GM12875 (cell line): Measurements from ENCODE around the gene RPUSD4.
"Not testable (repeated sequence)": the region's sequence is repeated elsewhere in the genome, so short reads cannot be mapped to it uniquely, and the experiment has no call there.

ENCODE experiments used
- H3K4me3 ChIP-seq: one replicate; pipeline ENCODE4 v1.5.1; 2011; ENCODE audit warnings: low read depth, low read length, control low read depth
- TF ChIP-seq, protein P1 (sequence below): IDR thresholded peaks from 2 replicates; pipeline ENCODE4 v1.5.1; 2011; ENCODE audit warnings: low read depth, mild to moderate bottlenecking, control low read depth, inconsistent platforms, low read length, moderate library complexity, borderline replicate concordance; ENCODE audit not compliant: insufficient read depth

RPUSD4 gene, protein sequence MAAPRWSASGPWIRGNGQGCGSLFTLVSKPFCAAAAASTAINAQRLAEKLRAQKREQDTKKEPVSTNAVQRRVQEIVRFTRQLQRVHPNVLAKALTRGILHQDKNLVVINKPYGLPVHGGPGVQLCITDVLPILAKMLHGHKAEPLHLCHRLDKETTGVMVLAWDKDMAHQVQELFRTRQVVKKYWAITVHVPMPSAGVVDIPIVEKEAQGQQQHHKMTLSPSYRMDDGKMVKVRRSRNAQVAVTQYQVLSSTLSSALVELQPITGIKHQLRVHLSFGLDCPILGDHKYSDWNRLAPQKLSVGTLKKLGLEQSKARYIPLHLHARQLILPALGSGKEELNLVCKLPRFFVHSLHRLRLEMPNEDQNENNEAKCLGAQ

DNA sequence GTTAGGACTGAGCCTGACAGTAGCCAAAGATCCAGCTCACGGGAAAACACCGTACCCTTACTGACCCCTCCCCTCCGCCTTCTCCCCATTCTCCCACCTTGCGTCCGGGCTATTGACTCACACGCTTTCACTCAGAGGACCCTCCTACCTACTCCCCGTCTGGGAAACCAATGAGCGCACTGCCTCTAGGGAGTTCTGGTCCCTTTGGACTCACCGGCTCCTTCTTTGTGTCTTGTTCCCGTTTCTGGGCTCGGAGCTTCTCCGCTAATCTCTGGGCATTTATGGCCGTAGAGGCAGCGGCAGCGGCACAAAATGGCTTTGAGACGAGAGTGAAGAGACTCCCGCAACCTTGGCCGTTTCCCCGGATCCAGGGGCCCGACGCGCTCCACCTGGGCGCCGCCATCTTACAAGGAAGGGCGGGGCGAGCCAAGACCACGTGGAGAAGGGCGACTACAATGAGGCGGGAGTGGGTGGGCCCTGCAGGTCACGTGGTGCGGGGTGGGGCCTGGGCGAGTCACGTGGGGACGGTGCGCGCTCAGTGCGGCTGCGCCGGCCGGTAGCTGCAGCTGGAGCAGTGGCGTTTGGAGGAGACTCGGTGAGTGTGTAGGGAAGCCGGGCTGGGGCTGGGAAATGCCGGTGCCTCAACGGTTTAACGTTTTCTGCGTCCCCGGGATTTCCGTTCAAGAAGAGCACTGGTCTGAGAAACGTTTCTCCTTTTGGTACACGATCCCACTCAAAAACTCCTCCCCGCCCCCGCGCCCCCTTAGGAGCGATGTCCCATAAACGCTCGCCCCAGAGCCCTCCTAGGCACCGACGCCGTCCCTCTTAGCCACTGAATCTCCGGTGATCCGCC is at the start of gene RPUSD4, which contains the start of gene FAM118B:
Gene RPUSD4, minus strand, starts transcription at position 415 of the 853 bp plus-strand sequence. Its CDS starts 12 bp downstream, at position 403.
Gene FAM118B, plus strand, starts transcription at position 547 of the 853 bp plus-strand sequence. CDS start 23,220 bp downstream, outside the sequence.
- H3K4me3 ChIP-seq: peak within 1 kb of the TSS; percentile 62
- TF ChIP-seq, protein P1, sequence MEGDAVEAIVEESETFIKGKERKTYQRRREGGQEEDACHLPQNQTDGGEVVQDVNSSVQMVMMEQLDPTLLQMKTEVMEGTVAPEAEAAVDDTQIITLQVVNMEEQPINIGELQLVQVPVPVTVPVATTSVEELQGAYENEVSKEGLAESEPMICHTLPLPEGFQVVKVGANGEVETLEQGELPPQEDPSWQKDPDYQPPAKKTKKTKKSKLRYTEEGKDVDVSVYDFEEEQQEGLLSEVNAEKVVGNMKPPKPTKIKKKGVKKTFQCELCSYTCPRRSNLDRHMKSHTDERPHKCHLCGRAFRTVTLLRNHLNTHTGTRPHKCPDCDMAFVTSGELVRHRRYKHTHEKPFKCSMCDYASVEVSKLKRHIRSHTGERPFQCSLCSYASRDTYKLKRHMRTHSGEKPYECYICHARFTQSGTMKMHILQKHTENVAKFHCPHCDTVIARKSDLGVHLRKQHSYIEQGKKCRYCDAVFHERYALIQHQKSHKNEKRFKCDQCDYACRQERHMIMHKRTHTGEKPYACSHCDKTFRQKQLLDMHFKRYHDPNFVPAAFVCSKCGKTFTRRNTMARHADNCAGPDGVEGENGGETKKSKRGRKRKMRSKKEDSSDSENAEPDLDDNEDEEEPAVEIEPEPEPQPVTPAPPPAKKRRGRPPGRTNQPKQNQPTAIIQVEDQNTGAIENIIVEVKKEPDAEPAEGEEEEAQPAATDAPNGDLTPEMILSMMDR: no peak

DNA sequence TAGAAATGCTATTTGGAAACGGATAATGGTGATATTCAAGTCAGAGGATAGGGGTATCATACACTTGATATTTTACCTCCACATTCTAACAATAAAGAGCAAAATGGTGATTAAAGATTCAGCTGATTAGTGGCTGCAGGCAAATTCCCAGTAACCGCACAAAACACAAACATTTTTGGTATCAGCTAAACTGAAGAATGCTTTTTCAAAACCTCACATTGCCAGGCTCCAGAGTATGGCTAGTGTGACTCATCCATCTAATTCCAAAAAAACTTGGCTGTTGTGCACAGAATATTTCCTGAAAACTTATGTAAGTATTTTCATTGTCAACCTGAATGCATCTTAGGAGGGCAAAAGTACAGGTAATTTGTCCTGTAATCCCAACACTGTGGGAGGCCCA is 46.3 kb upstream of the RPUSD4 start:
- TF ChIP-seq, protein P1: no peak
- H3K4me3 ChIP-seq: no peak overlapping the region

DNA sequence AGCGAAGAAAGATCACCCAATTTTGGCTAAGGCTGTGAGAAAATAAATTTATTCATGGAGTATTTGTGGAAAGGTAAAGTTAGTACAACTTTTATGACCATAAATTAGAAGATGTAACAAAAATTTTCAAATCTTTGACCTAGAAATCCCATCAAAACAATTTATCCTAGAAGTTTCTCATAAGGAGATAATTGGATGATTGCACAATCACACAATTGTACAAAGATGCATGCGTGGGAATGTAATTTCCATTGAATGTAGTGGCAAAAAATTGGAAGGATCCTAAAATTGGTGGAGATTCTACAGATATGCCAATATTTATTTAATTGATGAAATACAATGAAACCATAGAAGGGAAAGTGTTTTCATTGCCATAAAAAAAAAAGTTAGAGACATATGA is 45.7 kb upstream of the RPUSD4 start:
- TF ChIP-seq, protein P1: no peak
- H3K4me3 ChIP-seq: no peak overlapping the region

DNA sequence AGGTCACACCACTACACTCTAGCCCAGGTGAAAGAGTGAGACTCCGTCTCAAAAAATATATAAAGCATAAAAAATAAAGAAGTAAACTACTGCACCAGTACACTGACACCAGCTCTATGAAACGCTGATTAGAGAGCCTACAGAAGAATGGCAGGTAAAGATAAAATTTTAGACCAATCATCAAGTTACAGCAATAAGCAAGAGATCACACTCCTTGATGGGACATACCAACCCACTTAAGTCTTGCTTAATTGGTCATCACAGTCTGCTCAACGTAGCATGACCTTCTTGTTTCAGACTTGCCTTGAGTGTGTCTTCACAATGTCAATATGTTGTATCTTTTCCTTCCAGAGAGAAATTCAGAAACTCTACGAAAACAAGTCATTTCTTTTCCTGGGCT is 44.8 kb upstream of the RPUSD4 start:
- H3K4me3 ChIP-seq: no peak overlapping the region
- TF ChIP-seq, protein P1: no peak

DNA sequence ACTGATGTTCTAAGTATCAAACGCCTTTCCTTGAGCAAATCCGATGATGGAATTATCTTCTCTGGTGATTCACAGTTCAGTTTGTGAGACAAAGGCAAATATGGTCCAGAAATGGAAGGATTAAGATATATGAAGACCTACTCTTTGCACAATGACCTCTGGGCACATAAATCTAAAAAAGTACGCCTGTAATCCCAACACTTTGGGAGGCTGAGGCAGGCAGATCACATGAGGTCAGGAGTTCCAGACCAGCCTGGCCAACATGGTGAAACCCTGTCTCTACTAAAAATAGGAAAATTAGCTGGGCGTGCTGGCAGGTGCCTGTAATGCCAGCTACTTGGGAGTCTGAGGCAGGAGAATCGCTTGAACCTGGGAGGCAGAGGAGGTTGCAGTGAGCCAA is 44.1 kb upstream of the RPUSD4 start:
- not testable (repeated sequence) for H3K4me3 ChIP-seq

DNA sequence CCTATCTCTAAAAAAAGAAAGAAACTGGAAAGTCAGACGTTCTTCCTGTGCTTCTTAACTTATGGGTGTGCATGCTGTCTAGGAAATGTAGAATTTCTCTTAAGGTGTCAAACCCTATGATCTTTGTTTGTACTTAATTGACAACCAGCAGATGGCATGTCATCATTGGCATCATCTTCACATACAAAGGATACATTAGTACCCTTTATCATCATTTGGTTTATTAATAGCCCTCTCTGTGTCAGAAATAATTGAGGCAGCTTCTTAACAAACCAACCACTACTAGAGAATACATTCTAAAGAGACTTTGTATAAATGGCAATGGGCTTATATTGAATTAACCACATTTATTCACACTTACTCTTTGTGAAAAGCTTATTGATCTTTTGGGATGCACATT is 43.4 kb upstream of the RPUSD4 start:
- H3K4me3 ChIP-seq: no peak overlapping the region
- TF ChIP-seq, protein P1: no peak

DNA sequence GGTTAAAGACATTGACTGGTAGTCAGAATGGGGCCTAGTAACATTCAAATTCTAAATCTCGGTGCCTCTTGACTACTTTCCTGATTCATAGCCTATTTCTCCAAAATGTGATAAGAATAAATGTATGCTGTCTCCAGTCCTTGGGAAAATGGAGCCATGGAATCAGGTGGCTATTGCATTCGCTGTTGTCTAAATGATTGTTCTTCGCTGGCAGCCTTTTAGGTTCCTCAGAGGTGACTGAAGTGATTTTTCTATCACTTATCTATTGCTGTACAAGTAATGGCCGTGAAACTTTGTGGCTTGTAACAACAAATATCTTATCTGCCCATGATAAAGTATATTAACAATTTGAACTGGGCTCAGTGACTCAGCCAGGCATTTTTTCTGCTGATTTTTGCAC is 41.8 kb upstream of the RPUSD4 start:
- no peak overlapping the region for H3K4me3 ChIP-seq
- TF ChIP-seq, protein P1: no peak
